ENCODE data around the gene DDX27. TPM values are rescaled to one million over a fixed set of nuclear protein-coding genes. Genes with fewer than 3 reads are reported as not detected.
"Not testable (repeated sequence)": the region's sequence is repeated elsewhere in the genome, so short reads cannot be mapped to it uniquely, and the experiment has no call there.

DDX27 gene
- total RNA-seq, 2 donors from 2014 or later: 18.2 to 42.8 TPM

DNA sequence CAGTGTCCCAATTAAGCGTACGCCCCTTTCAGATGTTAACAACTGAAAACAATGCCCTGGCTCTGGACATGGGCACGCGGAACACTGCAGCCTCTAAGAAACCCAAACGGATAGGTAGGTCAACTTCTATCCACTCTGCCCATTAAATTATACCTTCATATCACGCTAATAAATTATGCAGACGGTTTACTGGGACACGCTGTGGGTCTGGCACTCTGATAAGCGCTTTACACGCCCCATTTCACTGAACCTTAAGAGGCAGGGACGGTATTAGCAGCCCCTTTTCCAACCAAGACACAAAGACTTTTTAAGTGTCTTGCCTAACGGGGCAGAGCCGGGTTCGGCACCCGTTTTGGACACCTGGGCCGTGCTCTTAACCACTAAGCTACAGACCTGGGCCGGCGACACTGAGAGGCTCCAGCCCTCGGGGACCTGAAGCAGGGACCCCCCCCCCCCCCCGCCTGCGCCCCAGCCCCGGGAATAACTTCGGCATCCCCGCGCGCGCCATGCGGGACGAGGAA lies 31.8 kb upstream of the DDX27 start:
- Histone ChIP-seq H3K27ac (peak overlapping the region; percentile 88 to 98 (median 92)), H3K36me3 (replicated peaks in 1 of 2; ENCODE audit: insufficient read depth in 1 of 2, low read depth in 2 of 2) (no peaks in the 10 kb centered on the region), H3K9me3 (no peaks in the 10 kb centered on the region), H3K27me3 (no peaks in the 10 kb centered on the region), H3K4me3 (peak overlapping the region; percentile 59 to 62), H3K4me1 (peaks cover 40% of the 10 kb centered on the region)
- TF ChIP-seq, protein P1, sequence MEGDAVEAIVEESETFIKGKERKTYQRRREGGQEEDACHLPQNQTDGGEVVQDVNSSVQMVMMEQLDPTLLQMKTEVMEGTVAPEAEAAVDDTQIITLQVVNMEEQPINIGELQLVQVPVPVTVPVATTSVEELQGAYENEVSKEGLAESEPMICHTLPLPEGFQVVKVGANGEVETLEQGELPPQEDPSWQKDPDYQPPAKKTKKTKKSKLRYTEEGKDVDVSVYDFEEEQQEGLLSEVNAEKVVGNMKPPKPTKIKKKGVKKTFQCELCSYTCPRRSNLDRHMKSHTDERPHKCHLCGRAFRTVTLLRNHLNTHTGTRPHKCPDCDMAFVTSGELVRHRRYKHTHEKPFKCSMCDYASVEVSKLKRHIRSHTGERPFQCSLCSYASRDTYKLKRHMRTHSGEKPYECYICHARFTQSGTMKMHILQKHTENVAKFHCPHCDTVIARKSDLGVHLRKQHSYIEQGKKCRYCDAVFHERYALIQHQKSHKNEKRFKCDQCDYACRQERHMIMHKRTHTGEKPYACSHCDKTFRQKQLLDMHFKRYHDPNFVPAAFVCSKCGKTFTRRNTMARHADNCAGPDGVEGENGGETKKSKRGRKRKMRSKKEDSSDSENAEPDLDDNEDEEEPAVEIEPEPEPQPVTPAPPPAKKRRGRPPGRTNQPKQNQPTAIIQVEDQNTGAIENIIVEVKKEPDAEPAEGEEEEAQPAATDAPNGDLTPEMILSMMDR (IDR thresholded peaks at IDR 0.05): no peak
- no peak for TF ChIP-seq POLR2A (IDR thresholded peaks at IDR 0.05)
- ATAC-seq: no peak
- WGBS, 2 donors: 0% methylated on average over 10 to 28 of the region's 29 CpGs
- DNase-seq: peak in 3 of 4 donors; percentile 27 to 42 (median 32)
- intact Hi-C loops (cut with DNase I): no loop called here

DNA sequence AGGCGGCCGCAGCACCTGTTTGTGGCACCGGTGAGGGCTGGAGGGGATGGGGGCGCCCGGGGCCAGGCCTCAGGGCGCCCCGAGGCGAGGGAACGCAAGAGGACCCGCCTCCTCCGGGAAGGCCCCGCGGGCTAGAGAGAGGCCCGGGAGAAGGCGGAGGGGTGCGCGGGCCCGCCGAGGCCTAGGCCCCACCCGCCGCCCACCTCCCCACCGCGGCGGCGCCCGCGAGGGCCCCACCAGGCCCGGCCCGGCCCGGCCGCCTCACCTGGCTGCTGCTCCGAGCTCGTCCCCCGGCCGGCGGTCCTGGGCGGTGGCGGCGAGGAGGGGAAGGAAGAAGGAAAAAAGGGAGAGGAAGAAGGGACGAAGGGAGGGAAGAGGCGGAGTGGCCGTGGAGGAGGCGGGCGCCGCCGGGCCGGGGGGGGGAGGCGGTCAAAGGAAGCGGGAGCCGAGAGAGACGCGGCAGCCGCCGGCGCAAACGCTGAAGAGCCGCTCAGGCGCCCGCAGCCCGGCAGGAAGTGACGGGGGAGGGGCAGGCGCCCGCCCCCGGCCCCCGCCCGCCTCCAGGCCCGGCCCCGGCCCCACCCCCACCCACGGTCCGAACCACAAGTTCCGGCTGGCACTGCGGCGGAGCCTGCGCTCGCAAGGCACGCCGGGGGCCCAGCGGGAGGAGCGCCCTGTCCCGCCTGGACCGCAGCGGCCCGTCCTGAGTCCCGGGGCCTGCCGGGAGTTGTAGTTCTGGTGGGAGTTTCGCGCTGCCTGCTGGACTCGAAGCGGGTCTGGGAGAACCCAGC lies 31.2 kb upstream of the DDX27 start, which contains the start of gene STAU1:
Gene STAU1 (minus strand): TSS at position 484 of the 791 bp plus-strand sequence. CDS start 22,133 bp downstream, outside the sequence.
- peak; percentile 60 to 90 (median 87) for TF ChIP-seq POLR2A (IDR thresholded peaks at IDR 0.05)
- TF ChIP-seq, protein P1 (IDR thresholded peaks at IDR 0.05): no peak
- DNase-seq (peak; percentile 95 to 98 (median 97)), ATAC-seq (peak; percentile 96)
- intact Hi-C loops (cut with DNase I): no loop called here
- H3K4me3 ChIP-seq: peak within 1 kb of the TSS; percentile 59 to 62
- peaks cover 34% of the 10 kb centered on the region for H3K4me1 ChIP-seq
- peak within 1 kb of the TSS; percentile 88 to 98 (median 92) for H3K27ac ChIP-seq
- H3K27me3 ChIP-seq: no peaks in the 10 kb centered on the region
- 0% methylated on average over 32 to 66 of the region's 89 CpGs for WGBS, 2 donors
- H3K9me3 ChIP-seq: no peaks in the 10 kb centered on the region
- no peaks in the 10 kb centered on the region for H3K36me3 ChIP-seq (replicated peaks in 1 of 2; ENCODE audit: insufficient read depth in 1 of 2, low read depth in 2 of 2)

DNA sequence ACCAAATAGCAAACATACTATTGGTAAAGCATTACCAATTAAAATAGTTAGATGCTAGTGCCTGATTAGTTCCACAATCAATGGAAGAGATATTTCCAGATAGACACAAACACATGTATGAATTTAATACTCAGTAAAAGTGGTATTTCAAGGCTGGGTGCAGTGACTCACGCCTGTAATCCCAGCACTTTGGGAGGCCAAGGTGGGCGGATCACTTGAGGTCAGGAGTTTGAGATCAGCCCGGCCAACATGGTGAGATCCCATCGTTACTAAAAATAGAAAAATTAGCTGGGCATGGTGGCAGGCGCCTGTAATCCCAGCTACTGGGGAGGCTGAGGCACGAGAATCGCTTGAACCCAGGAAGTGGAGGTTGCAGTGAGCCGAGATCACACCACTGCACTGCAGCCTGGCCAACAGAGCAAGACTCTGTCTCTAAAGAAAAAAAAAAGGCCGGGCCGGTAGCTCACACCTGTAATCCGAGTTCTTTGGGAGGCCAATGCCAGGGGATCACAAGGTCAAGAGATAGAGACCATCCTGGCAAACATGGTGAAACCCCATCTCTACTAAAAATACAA lies 26.2 kb upstream of the DDX27 start:
- H3K4me3 ChIP-seq; DNase-seq; H3K27me3 ChIP-seq; H3K36me3 ChIP-seq (replicated peaks in 1 of 2; ENCODE audit: insufficient read depth in 1 of 2, low read depth in 2 of 2); H3K9me3 ChIP-seq; intact Hi-C loops (cut with DNase I); ATAC-seq; H3K27ac ChIP-seq; H3K4me1 ChIP-seq: not testable (repeated sequence)
- WGBS, 2 donors: 78 to 80% methylated on average over 11 of the region's 11 CpGs

DNA sequence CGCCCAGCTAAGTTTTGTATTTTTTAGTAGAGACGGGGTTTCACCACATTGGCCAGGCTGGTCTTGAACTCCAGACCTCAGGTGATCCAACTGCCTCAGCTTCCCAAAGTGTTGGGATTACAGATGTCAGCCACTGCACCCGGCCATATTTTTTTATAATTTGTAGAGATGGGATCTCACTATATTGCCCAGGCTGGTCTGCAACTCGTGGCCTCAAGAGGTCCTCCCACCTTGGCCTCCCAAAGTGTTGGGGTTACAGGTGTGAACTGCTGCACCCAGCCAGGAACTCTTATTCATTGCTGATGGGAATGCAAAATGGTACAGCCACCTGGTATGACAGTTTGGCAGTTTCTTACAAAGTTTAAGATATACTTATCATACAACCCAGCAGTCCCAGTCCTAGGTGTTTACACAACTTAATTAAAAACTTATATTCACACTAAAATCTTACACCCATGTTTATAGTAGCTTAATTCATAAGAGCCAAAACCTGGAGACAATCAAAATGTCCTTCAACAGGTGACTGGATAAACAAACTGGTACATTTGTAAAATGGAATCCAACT lies 19.4 kb upstream of the DDX27 start:
- no peak for TF ChIP-seq POLR2A (IDR thresholded peaks at IDR 0.05)
- TF ChIP-seq, protein P1 (IDR thresholded peaks at IDR 0.05): no peak
- H3K4me1 ChIP-seq: no peaks in the 10 kb centered on the region
- no peak overlapping the region for H3K4me3 ChIP-seq
- WGBS, 2 donors: 73 to 79% methylated on average over 4 of the region's 4 CpGs
- intact Hi-C loops (cut with DNase I): no loop called here
- DNase-seq: peak in 1 of 4 donors; percentile 33
- no peaks in the 10 kb centered on the region for H3K36me3 ChIP-seq (replicated peaks in 1 of 2; ENCODE audit: insufficient read depth in 1 of 2, low read depth in 2 of 2)
- H3K27ac ChIP-seq: peak overlapping the region in 1 of 4 donors; percentile 6
- no peaks in the 10 kb centered on the region for H3K27me3 ChIP-seq
- peak; percentile 38 for ATAC-seq
- H3K9me3 ChIP-seq: no peaks in the 10 kb centered on the region

DNA sequence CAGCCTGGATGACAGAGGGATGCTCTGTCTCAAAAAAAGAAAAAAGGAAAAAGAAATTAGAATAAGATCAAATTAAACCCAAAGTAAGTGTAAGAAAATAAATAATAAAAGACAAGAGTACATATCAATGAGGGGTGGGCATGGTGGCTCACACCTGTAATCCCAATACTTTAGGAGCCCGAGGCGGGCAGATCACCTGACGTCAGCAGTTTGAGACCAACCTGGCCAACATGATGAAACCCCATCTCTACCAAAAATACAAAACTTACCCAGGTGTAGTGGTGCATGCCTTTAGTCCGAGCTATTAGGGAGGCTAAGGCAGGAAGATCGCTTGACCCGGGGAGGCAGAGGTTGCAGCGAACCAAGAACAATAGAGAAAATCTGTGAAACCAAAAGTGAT lies 16.2 kb upstream of the DDX27 start:
- WGBS, 2 donors: 88 to 96% methylated on average over 7 of the region's 7 CpGs
- DNase-seq (no peak), ATAC-seq (no peak)
- Histone ChIP-seq H3K36me3 (replicated peaks in 1 of 2; ENCODE audit: insufficient read depth in 1 of 2, low read depth in 2 of 2) (no peaks in the 10 kb centered on the region), H3K4me1 (no peaks in the 10 kb centered on the region), H3K9me3 (no peaks in the 10 kb centered on the region), H3K27ac (no peak overlapping the region), H3K27me3 (no peaks in the 10 kb centered on the region), H3K4me3 (no peak overlapping the region)
- intact Hi-C loops (cut with DNase I): no loop called here
- TF ChIP-seq, protein P1 (IDR thresholded peaks at IDR 0.05): no peak
- TF ChIP-seq POLR2A (IDR thresholded peaks at IDR 0.05): no peak
